ENCODE measurements around the gene ANXA6.
A peak's percentile ranks its signal among the peaks of the same experiment; 100 is the strongest.

ANXA6 gene

GRCh38 chr5:151125421-151125820, 32.2 kb downstream of the ANXA6 start:
- DNase-seq: no peak

- peak in 1 of 2 experiments; percentile 12 for DNase-seq
Measured at GRCh38 chr5:151123897-151124751, 33.5 kb downstream of the ANXA6 start.

- DNase-seq: no peak
Measured at GRCh38 chr5:151122828-151123227, 34.8 kb downstream of the ANXA6 start.

GRCh38 chr5:151121665-151122064, 35.9 kb downstream of the ANXA6 start:
- DNase-seq: no peak

GRCh38 chr5:151121095-151121494, 36.5 kb downstream of the ANXA6 start:
- no peak for DNase-seq

- no peak for DNase-seq
Measured at GRCh38 chr5:151118913-151119575, 38.5 kb downstream of the ANXA6 start.

GRCh38 chr5:151115272-151115905, 42.2 kb downstream of the ANXA6 start:
- peak in 1 of 2 experiments; percentile 37 for DNase-seq

GRCh38 chr5:151113651-151114050, 43.9 kb downstream of the ANXA6 start:
- no peak for DNase-seq

GRCh38 chr5:151110992-151111391, 46.6 kb downstream of the ANXA6 start:
- DNase-seq: no peak

- DNase-seq: no peak
Measured at GRCh38 chr5:151110122-151110681, 47.4 kb downstream of the ANXA6 start.

GRCh38 chr5:151108566-151108965, 49.0 kb downstream of the ANXA6 start:
- DNase-seq: no peak

- DNase-seq: no peak
Measured at GRCh38 chr5:151107738-151108520, 49.6 kb downstream of the ANXA6 start.

GRCh38 chr5:151107084-151107483, 50.5 kb downstream of the ANXA6 start:
- no peak for DNase-seq

- DNase-seq: no peak
Measured at GRCh38 chr5:151106509-151106908, 51.1 kb downstream of the ANXA6 start.

- no peak for DNase-seq
Measured at GRCh38 chr5:151106043-151106442, 51.5 kb downstream of the ANXA6 start.

- DNase-seq: no peak
Measured at GRCh38 chr5:151105561-151105960, 52.0 kb downstream of the ANXA6 start.

GRCh38 chr5:151104795-151105194, 52.8 kb downstream of the ANXA6 start:
- no peak for DNase-seq

- DNase-seq: no peak
Measured at GRCh38 chr5:151101746-151102145, 55.8 kb downstream of the ANXA6 start.

GRCh38 chr5:151101151-151101550, 56.4 kb downstream of the ANXA6 start:
- no peak for DNase-seq

GRCh38 chr5:151100681-151101080, 56.9 kb downstream of the ANXA6 start:
- no peak for DNase-seq

- no peak for DNase-seq
Measured at GRCh38 chr5:151098768-151099121, 58.8 kb downstream of the ANXA6 start.

Data from NCI-H2081 (cell line).